DOHH2 (cell line): ENCODE data around the gene ZNF785.

Experiments used
- H3F3A ChIP-seq: fragments of 200-600 bp; sonication (generic), shearing (Covaris generic); 2 replicates; pipeline ENCODE4 v1.6.0; 2016; ENCODE audit warnings: antibody characterized with exemption, mild to moderate bottlenecking; ENCODE audit not compliant: control insufficient read depth, insufficient read depth
- H3K27ac ChIP-seq: fragments of 200-600 bp; sonication (generic); 2 replicates; pipeline ENCODE4 v1.5.1; 2014; ENCODE audit warnings: low read depth, mild to moderate bottlenecking, low read length, moderate library complexity
- H3K27me3 ChIP-seq: fragments of 200-600 bp; sonication (generic); 2 replicates; pipeline ENCODE4 v1.6.1; 2014; ENCODE audit warnings: mild to moderate bottlenecking, low read length, mixed read lengths; ENCODE audit not compliant: control insufficient read depth
- H3K36me3 ChIP-seq: fragments of 200-600 bp; sonication (generic); 2 replicates; pipeline ENCODE4 v1.6.1; 2014; ENCODE audit warnings: mild to moderate bottlenecking, low read length, moderate library complexity, mixed read lengths; ENCODE audit not compliant: control insufficient read depth
- H3K4me1 ChIP-seq: fragments of 200-600 bp; sonication (generic); 2 replicates; pipeline ENCODE4 v1.6.1; 2014; ENCODE audit warnings: mild to moderate bottlenecking, low read length, mixed read lengths; ENCODE audit not compliant: control insufficient read depth
- H3K4me2 ChIP-seq: fragments of 200-600 bp; sonication (generic); 2 replicates; pipeline ENCODE4 v1.6.0; 2014; ENCODE audit warnings: mild to moderate bottlenecking, low read length, moderate library complexity
- H3K4me3 ChIP-seq: fragments of 200-600 bp; sonication (generic); 2 replicates; pipeline ENCODE4 v1.5.1; 2014; ENCODE audit warnings: mild to moderate bottlenecking, low read length, mixed read lengths
- H3K79me2 ChIP-seq: fragments of 200-600 bp; sonication (generic); 2 replicates; pipeline ENCODE4 v1.6.1; 2014; ENCODE audit warnings: mild to moderate bottlenecking, low read length, mixed read lengths; ENCODE audit not compliant: control insufficient read depth
- H3K9me2 ChIP-seq: fragments of 200-600 bp; sonication (generic); replicated peaks from 2 replicates; pipeline ENCODE4 v1.6.1; 2014; ENCODE audit warnings: mild to moderate bottlenecking, low read length, mixed read lengths; ENCODE audit not compliant: control insufficient read depth
- H3K9me3 ChIP-seq: fragments of 200-600 bp; sonication (generic); 2 replicates; pipeline ENCODE4 v1.6.1; 2014; ENCODE audit warnings: antibody characterized with exemption, low read length, mixed read lengths; ENCODE audit not compliant: control insufficient read depth, insufficient read depth
- H4K20me1 ChIP-seq: fragments of 200-600 bp; sonication (generic); 2 replicates; pipeline ENCODE4 v1.6.0; 2014; ENCODE audit warnings: low read depth, mild to moderate bottlenecking, antibody characterized with exemption, low read length, moderate library complexity; ENCODE audit not compliant: control insufficient read depth, insufficient read depth
- CTCF ChIP-seq: fragments of 200-600 bp; sonication (generic); IDR thresholded peaks from one replicate; pipeline ENCODE4 v1.5.1; 2014; ENCODE audit warnings: antibody characterized with exemption, mild to moderate bottlenecking, low read depth, low read length; ENCODE audit not compliant: poor library complexity, severe bottlenecking
- EZH2phosphoT487 ChIP-seq: fragments of 200-600 bp; sonication (generic); IDR thresholded peaks from 2 replicates; pipeline ENCODE4 v1.6.1; 2017; ENCODE audit warnings: borderline replicate concordance, mild to moderate bottlenecking, antibody characterized with exemption, low read length, moderate library complexity, mixed read lengths

The ZNF785 gene

GRCh38 chr16:30561089-30561816, 24.2 kb downstream of the ZNF785 start:
- peak overlapping the region; percentile 46 for H3K4me2 ChIP-seq
- 0 out of 2 replicates have a peak, but pooled peaks cover 6% of the 10 kb centered on the region for H3F3A ChIP-seq
- H3K27me3 ChIP-seq = no peaks in the 10 kb centered on the region
- H3K79me2 ChIP-seq = peaks cover 19% of the 10 kb centered on the region
- peaks cover 25% of the 10 kb centered on the region for H3K4me1 ChIP-seq
- H3K27ac ChIP-seq = no peak overlapping the region
- no peaks in the 10 kb centered on the region for H3K9me2 ChIP-seq
- H3K9me3 ChIP-seq = no peaks in the 10 kb centered on the region
- TF ChIP-seq EZH2phosphoT487 = no peak
- no peak for TF ChIP-seq CTCF
- H3K36me3 ChIP-seq = peaks cover 4% of the 10 kb centered on the region
- no peaks in the 10 kb centered on the region for H4K20me1 ChIP-seq
- peak overlapping the region; percentile 56 for H3K4me3 ChIP-seq

GRCh38 chr16:30559690-30560089, 25.8 kb downstream of the ZNF785 start:
- TF ChIP-seq EZH2phosphoT487 = no peak
- Histone ChIP-seq H3F3A (0 out of 2 replicates have a peak, but pooled peaks cover 6% of the 10 kb centered on the region), H3K36me3 (peaks cover 19% of the 10 kb centered on the region), H3K4me1 (peaks cover 27% of the 10 kb centered on the region), H3K4me3 (no peak overlapping the region), H4K20me1 (no peaks in the 10 kb centered on the region), H3K79me2 (peaks cover 34% of the 10 kb centered on the region), H3K27ac (no peak overlapping the region), H3K9me3 (no peaks in the 10 kb centered on the region), H3K9me2 (no peaks in the 10 kb centered on the region), H3K27me3 (no peaks in the 10 kb centered on the region), H3K4me2 (no peak overlapping the region)

- peak overlapping the region; percentile 97 for H3K4me3 ChIP-seq
- H3K27ac ChIP-seq = peak overlapping the region; percentile 82
- H4K20me1 ChIP-seq = no peaks in the 10 kb centered on the region
- no peaks in the 10 kb centered on the region for H3K27me3 ChIP-seq
- H3F3A ChIP-seq = 0 out of 2 replicates have a peak, but pooled peaks cover 6% of the 10 kb centered on the region
- peaks cover 26% of the 10 kb centered on the region for H3K36me3 ChIP-seq
- no peaks in the 10 kb centered on the region for H3K9me2 ChIP-seq
- peaks cover 27% of the 10 kb centered on the region for H3K4me1 ChIP-seq
- peaks cover 41% of the 10 kb centered on the region for H3K79me2 ChIP-seq
- no peaks in the 10 kb centered on the region for H3K9me3 ChIP-seq
- TF ChIP-seq CTCF (no peak), EZH2phosphoT487 (no peak)
- H3K4me2 ChIP-seq = peak overlapping the region; percentile 84
Observed at GRCh38 chr16:30558789-30559377, 26.6 kb downstream of the ZNF785 start.
